H1 (cell line): ENCODE measurements around the gene SLC35B4.

Experiments used
- BRCA1 ChIP-seq: IDR thresholded peaks from 2 replicates; pipeline ENCODE4 v1.6.1; 2012; ENCODE audit warnings: low read depth, low read length, improper control_type of control experiment
- CEBPB ChIP-seq: IDR thresholded peaks from 2 replicates; pipeline ENCODE4 v1.6.1; 2012; ENCODE audit warnings: low read depth, low read length
- EGR1 ChIP-seq: IDR thresholded peaks from 2 replicates; pipeline ENCODE4 v1.6.1; 2011; ENCODE audit warnings: low read depth, low read length, borderline replicate concordance
- JUND ChIP-seq: IDR thresholded peaks from 2 replicates; pipeline ENCODE4 v1.6.1; 2011; ENCODE audit warnings: mild to moderate bottlenecking, improper control_type of control experiment, low read length
- RBBP5 ChIP-seq: IDR thresholded peaks from 2 replicates; pipeline ENCODE4 v1.7.1; 2012; ENCODE audit warnings: low read depth, mild to moderate bottlenecking, inconsistent platforms, low read length, moderate library complexity, borderline replicate concordance
- TF ChIP-seq, protein P1 (sequence below), 3 experiments: IDR thresholded peaks; 1 replicate in 2 of 3; 2 replicates in 1 of 3; pipeline versions ENCODE4 v1.5.1 to v1.6.1; 2011; ENCODE audit warnings: low read length in 3 of 3, mild to moderate bottlenecking in 3 of 3, inconsistent platforms in 2 of 3, low read depth in 1 of 3, moderate library complexity in 1 of 3; ENCODE audit not compliant: insufficient read depth in 1 of 3; ENCODE audit errors: control extremely low read depth in 1 of 3

DNA sequence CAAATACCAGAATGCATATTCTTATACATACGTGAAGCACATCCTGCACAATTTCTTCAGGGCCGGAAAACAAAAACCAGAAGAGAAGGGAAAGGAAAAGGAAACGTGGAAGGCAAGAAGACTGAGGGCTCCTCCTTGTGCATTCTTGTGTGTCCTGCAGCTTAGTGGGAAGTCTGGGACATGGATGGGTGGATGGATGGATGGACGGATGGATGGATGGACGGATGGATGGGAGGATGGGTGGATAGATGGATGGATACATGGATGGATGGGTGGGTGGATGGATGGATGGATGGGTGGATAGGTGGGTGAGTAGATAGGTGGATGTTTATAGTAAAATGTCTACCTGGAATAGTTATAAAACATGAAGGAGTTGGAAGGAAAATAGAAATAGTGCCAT, 30.8 kb upstream of the SLC35B4 start:
- TF ChIP-seq EGR1 (no peak), RBBP5 (no peak), JUND (no peak), BRCA1 (no peak), CEBPB (no peak)
- TF ChIP-seq, protein P1, sequence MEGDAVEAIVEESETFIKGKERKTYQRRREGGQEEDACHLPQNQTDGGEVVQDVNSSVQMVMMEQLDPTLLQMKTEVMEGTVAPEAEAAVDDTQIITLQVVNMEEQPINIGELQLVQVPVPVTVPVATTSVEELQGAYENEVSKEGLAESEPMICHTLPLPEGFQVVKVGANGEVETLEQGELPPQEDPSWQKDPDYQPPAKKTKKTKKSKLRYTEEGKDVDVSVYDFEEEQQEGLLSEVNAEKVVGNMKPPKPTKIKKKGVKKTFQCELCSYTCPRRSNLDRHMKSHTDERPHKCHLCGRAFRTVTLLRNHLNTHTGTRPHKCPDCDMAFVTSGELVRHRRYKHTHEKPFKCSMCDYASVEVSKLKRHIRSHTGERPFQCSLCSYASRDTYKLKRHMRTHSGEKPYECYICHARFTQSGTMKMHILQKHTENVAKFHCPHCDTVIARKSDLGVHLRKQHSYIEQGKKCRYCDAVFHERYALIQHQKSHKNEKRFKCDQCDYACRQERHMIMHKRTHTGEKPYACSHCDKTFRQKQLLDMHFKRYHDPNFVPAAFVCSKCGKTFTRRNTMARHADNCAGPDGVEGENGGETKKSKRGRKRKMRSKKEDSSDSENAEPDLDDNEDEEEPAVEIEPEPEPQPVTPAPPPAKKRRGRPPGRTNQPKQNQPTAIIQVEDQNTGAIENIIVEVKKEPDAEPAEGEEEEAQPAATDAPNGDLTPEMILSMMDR (IDR thresholded peaks at IDR 0.05; ENCODE audit: control extremely low read depth in 1 of 3, insufficient read depth in 1 of 3, low read depth in 1 of 3, low read length in 3 of 3) = peak in 1 of 3 experiments; percentile 12; a peak in 1 of 4 replicates
